Natural killer cell (primary cell): Measurements from ENCODE around the gene GRPEL2. TPM values are rescaled to one million over a fixed set of nuclear protein-coding genes. Genes with fewer than 3 reads are reported as not detected.

Experiments
- ATAC-seq, 3 donors: fragments of 150-1000 bp in 2 of 3; fragments of 200-7000 bp in 1 of 3; cut with Tn5 transposase; 1 replicate in 1 of 3; 2 replicates in 2 of 3; pipeline ENCODE4 v1.10.0; 2021; ENCODE audit warnings: mild to moderate bottlenecking in 2 of 3, moderate library complexity in 2 of 3
- DNase-seq, 2 donors: peaks; one replicate each; pipeline versions ENCODE4 v3.0.0 to v3.0.0-alpha.2; 2013 to 2021; ENCODE audit warnings: mixed read lengths in 1 of 2
- H3K27ac ChIP-seq: one replicate; pipeline ENCODE4 v1.5.1; 2013; ENCODE audit warnings: mild to moderate bottlenecking, low read length
- H3K27me3 ChIP-seq: one replicate; pipeline ENCODE4 v1.6.1; 2013; ENCODE audit warnings: low read length; ENCODE audit not compliant: control insufficient read depth, insufficient read depth
- H3K36me3 ChIP-seq: one replicate; pipeline ENCODE4 v1.6.1; 2013; ENCODE audit warnings: low read length; ENCODE audit not compliant: control insufficient read depth, insufficient read depth
- H3K4me1 ChIP-seq: one replicate; pipeline ENCODE4 v1.6.1; 2013; ENCODE audit warnings: low read length; ENCODE audit not compliant: control insufficient read depth, insufficient read depth
- H3K4me3 ChIP-seq: one replicate; pipeline ENCODE4 v1.5.1; 2013; ENCODE audit warnings: low read length
- H3K9me3 ChIP-seq: one replicate; pipeline ENCODE4 v1.6.1; 2013; ENCODE audit warnings: low read length; ENCODE audit not compliant: control insufficient read depth, insufficient read depth
- H3K27ac Mint-ChIP-seq, 2 donors: one replicate each; pipeline ENCODE4 v1.8.0; 2022; ENCODE audit warnings: mild to moderate bottlenecking in 2 of 2, mixed read lengths in 2 of 2, moderate library complexity in 1 of 2
- H3K27me3 Mint-ChIP-seq, 2 donors: one replicate each; pipeline ENCODE4 v1.8.0; 2022; ENCODE audit warnings: low read depth in 2 of 2, mixed read lengths in 2 of 2
- H3K36me3 Mint-ChIP-seq: one replicate; pipeline ENCODE4 v1.8.0; 2022; ENCODE audit warnings: mixed read lengths
- H3K4me1 Mint-ChIP-seq, 2 donors: one replicate each; pipeline ENCODE4 v1.8.0; 2022; ENCODE audit warnings: mixed read lengths in 2 of 2
- H3K4me3 Mint-ChIP-seq: one replicate; pipeline ENCODE4 v1.8.0; 2022; ENCODE audit warnings: mild to moderate bottlenecking, moderate library complexity, mixed read lengths
- H3K9me3 Mint-ChIP-seq, 2 donors: one replicate each; pipeline ENCODE4 v1.8.0; 2022; ENCODE audit warnings: mixed read lengths in 2 of 2
- CTCF ChIP-seq: fragments of 200-600 bp; IDR thresholded peaks from one replicate; pipeline ENCODE4 v1.8.0; 2022; ENCODE audit warnings: antibody characterized with exemption
- WGBS: methylation state at CpG from one replicate; pipeline ENCODE4 v1.1.7; 2013; ENCODE audit warnings: missing lambda C conversion rate; ENCODE audit not compliant: insufficient coverage; 5-methylcytosine and 5-hydroxymethylcytosine counted together
- intact Hi-C: fragments of 100-400 bp; cut with micrococcal nuclease; formaldehyde crosslinking; loops from one replicate; pipeline ENCODE4 v1.14.2; 2022
- total RNA-seq, 4 donors: library from RNA; stranded (reverse); fragments of 120-200 nt in 1 of 4; gene quantifications; one replicate each; pipeline versions ENCODE4 v1.2.3 to v1.2.4, GENCODE V29; 2013 to 2022

GRPEL2 gene
- total RNA-seq, 3 donors from 2014 or later (not counting 1 experiment from before 2014, with no cell fraction given) = 5.6 to 12.9 (median 6.8) TPM

- H3K27me3 Mint-ChIP-seq = no peaks in the 10 kb centered on the region
- H3K36me3 Mint-ChIP-seq = no peaks in the 10 kb centered on the region
- peaks cover 31 to 36% of the 10 kb centered on the region in 2 donors for H3K4me1 Mint-ChIP-seq
- H3K9me3 ChIP-seq = no peaks in the 10 kb centered on the region
- no peak for DNase-seq
- no peak for TF ChIP-seq CTCF
- H3K27ac ChIP-seq = no peak overlapping the region
- intact Hi-C loops = no loop called here
- H3K27ac Mint-ChIP-seq = peak overlapping the region; percentile 19 to 93
- ATAC-seq = no peak
- WGBS = 92% methylated on average over 1 of the region's 1 CpG
- H3K4me3 ChIP-seq = no peak overlapping the region
- no peaks in the 10 kb centered on the region for H3K9me3 Mint-ChIP-seq
- H3K27me3 ChIP-seq = no peaks in the 10 kb centered on the region
- H3K36me3 ChIP-seq = peaks cover 4% of the 10 kb centered on the region
- H3K4me1 ChIP-seq = peaks cover 20% of the 10 kb centered on the region
- peak overlapping the region; percentile 48 for H3K4me3 Mint-ChIP-seq
These were observed 15.0 kb downstream of the GRPEL2 start for GRCh38 chr5:149360272-149360671.

GRCh38 chr5:149362541-149362940 is 17.2 kb downstream of the GRPEL2 start:
- Mint-ChIP-seq H3K27ac (no peak overlapping the region), H3K36me3 (no peaks in the 10 kb centered on the region), H3K9me3 (no peaks in the 10 kb centered on the region), H3K4me3 (no peak overlapping the region), H3K4me1 (peaks cover 24 to 30% of the 10 kb centered on the region in 2 donors), H3K27me3 (no peaks in the 10 kb centered on the region)
- Histone ChIP-seq H3K27me3 (no peaks in the 10 kb centered on the region), H3K27ac (no peak overlapping the region), H3K4me3 (no peak overlapping the region), H3K9me3 (no peaks in the 10 kb centered on the region), H3K4me1 (peaks cover 9% of the 10 kb centered on the region), H3K36me3 (no peaks in the 10 kb centered on the region)
- DNase-seq (no peak), ATAC-seq (no peak)
- intact Hi-C loops = no loop called here
- no peak for TF ChIP-seq CTCF
- 98% methylated on average over 11 of the region's 12 CpGs for WGBS

GRCh38 chr5:149363358-149363757 is 18.1 kb downstream of the GRPEL2 start:
- ATAC-seq (no peak), DNase-seq (no peak)
- Mint-ChIP-seq H3K4me1 (peaks cover 19 to 22% of the 10 kb centered on the region in 2 donors), H3K27me3 (no peaks in the 10 kb centered on the region), H3K4me3 (no peak overlapping the region), H3K9me3 (no peaks in the 10 kb centered on the region), H3K36me3 (no peaks in the 10 kb centered on the region), H3K27ac (no peak overlapping the region)
- no peak overlapping the region for H3K4me3 ChIP-seq
- no peak overlapping the region for H3K27ac ChIP-seq
- H3K36me3 ChIP-seq = no peaks in the 10 kb centered on the region
- H3K4me1 ChIP-seq = peaks cover 5% of the 10 kb centered on the region
- H3K27me3 ChIP-seq = no peaks in the 10 kb centered on the region
- TF ChIP-seq CTCF = no peak
- intact Hi-C loops = no loop called here
- H3K9me3 ChIP-seq = no peaks in the 10 kb centered on the region

GRCh38 chr5:149363936-149364335 is 18.6 kb downstream of the GRPEL2 start:
- Histone ChIP-seq H3K4me1 (peaks cover 2% of the 10 kb centered on the region), H3K27ac (no peak overlapping the region), H3K36me3 (no peaks in the 10 kb centered on the region), H3K27me3 (no peaks in the 10 kb centered on the region), H3K9me3 (no peaks in the 10 kb centered on the region), H3K4me3 (no peak overlapping the region)
- peaks cover 13 to 17% of the 10 kb centered on the region in 2 donors for H3K4me1 Mint-ChIP-seq
- ATAC-seq (no peak), DNase-seq (no peak)
- no peaks in the 10 kb centered on the region for H3K36me3 Mint-ChIP-seq
- H3K4me3 Mint-ChIP-seq = no peak overlapping the region
- TF ChIP-seq CTCF = no peak
- intact Hi-C loops = no loop called here
- H3K27ac Mint-ChIP-seq = no peak overlapping the region
- no peaks in the 10 kb centered on the region for H3K9me3 Mint-ChIP-seq
- 97% methylated on average over 9 of the region's 9 CpGs for WGBS
- H3K27me3 Mint-ChIP-seq = no peaks in the 10 kb centered on the region
